Measurements from ENCODE around the gene SCTR. TPM values are rescaled to one million over a fixed set of nuclear protein-coding genes. Genes with fewer than 3 reads are reported as not detected.

SCTR gene
- total RNA-seq, 4 donors from 2014 or later: not detected

- intact Hi-C loops (cut with DNase I): no loop called here
- Histone ChIP-seq H3K4me3 (no peak overlapping the region), H3K27ac (no peak overlapping the region), H3K27me3 (peaks cover 0 to 19% (median 0%) of the 10 kb centered on the region in 4 donors), H3K36me3 (no peaks in the 10 kb centered on the region), H3K4me1 (no peaks in the 10 kb centered on the region), H3K9me3 (no peaks in the 10 kb centered on the region)
- TF ChIP-seq, protein P1, sequence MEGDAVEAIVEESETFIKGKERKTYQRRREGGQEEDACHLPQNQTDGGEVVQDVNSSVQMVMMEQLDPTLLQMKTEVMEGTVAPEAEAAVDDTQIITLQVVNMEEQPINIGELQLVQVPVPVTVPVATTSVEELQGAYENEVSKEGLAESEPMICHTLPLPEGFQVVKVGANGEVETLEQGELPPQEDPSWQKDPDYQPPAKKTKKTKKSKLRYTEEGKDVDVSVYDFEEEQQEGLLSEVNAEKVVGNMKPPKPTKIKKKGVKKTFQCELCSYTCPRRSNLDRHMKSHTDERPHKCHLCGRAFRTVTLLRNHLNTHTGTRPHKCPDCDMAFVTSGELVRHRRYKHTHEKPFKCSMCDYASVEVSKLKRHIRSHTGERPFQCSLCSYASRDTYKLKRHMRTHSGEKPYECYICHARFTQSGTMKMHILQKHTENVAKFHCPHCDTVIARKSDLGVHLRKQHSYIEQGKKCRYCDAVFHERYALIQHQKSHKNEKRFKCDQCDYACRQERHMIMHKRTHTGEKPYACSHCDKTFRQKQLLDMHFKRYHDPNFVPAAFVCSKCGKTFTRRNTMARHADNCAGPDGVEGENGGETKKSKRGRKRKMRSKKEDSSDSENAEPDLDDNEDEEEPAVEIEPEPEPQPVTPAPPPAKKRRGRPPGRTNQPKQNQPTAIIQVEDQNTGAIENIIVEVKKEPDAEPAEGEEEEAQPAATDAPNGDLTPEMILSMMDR (IDR thresholded peaks at IDR 0.05): no peak
- no peak for TF ChIP-seq POLR2A (IDR thresholded peaks at IDR 0.05)
- WGBS, 2 donors: 90% methylated on average over 6 to 10 of the region's 11 CpGs
- no peak for DNase-seq
These were observed 81.4 kb downstream of the SCTR start for GRCh38 chr2:119442850-119443249.

- 87 to 97% methylated on average over 3 to 5 of the region's 7 CpGs for WGBS, 2 donors
- Histone ChIP-seq H3K9me3 (no peaks in the 10 kb centered on the region), H3K4me3 (no peak overlapping the region), H3K27me3 (peaks cover 0 to 12% (median 0%) of the 10 kb centered on the region in 4 donors), H3K36me3 (no peaks in the 10 kb centered on the region), H3K27ac (no peak overlapping the region), H3K4me1 (no peaks in the 10 kb centered on the region)
- DNase-seq: no peak
- no peak for TF ChIP-seq POLR2A (IDR thresholded peaks at IDR 0.05)
- TF ChIP-seq, protein P1 (IDR thresholded peaks at IDR 0.05): no peak
- intact Hi-C loops (cut with DNase I): no loop called here
These were observed 82.1 kb downstream of the SCTR start for GRCh38 chr2:119442226-119442619.

- DNase-seq: no peak
- no peak for TF ChIP-seq POLR2A (IDR thresholded peaks at IDR 0.05)
- TF ChIP-seq, protein P1 (IDR thresholded peaks at IDR 0.05): no peak
- no peak overlapping the region for H3K27ac ChIP-seq
- intact Hi-C loops (cut with DNase I): no loop called here
- WGBS, 2 donors: 76 to 84% methylated on average over 8 of the region's 8 CpGs
- no peak overlapping the region for H3K4me3 ChIP-seq
- H3K9me3 ChIP-seq: no peaks in the 10 kb centered on the region
- no peaks in the 10 kb centered on the region for H3K4me1 ChIP-seq
- H3K27me3 ChIP-seq: peaks cover 0 to 7% (median 0%) of the 10 kb centered on the region in 4 donors
- H3K36me3 ChIP-seq: no peaks in the 10 kb centered on the region
These were observed 82.7 kb downstream of the SCTR start for GRCh38 chr2:119441376-119442225.

DNA sequence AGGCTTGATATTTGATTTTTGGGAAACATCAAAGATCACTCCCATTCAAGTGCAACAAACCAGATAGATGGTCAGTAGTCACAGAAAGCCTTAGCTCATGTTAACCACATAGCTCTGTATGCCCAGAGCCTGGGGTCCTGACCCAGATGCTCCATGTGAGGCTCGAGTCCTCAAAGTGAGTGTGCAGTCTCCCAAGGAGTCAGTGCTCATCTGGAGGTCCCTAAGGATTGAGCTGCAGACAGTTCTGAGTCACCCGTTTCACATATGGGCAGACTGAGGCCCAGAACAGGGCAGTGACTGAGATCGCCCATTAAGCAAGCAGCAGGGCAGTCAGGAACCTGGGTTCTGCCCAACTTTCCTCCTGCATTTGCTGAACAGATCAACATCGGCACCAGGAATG lies 83.4 kb downstream of the SCTR start:
- no peak for DNase-seq
- Histone ChIP-seq H3K4me3 (no peak overlapping the region), H3K9me3 (no peaks in the 10 kb centered on the region), H3K27me3 (no peaks in the 10 kb centered on the region), H3K36me3 (no peaks in the 10 kb centered on the region), H3K4me1 (no peaks in the 10 kb centered on the region), H3K27ac (no peak overlapping the region)
- TF ChIP-seq, protein P1 (IDR thresholded peaks at IDR 0.05): no peak
- TF ChIP-seq POLR2A (IDR thresholded peaks at IDR 0.05): no peak
- WGBS, 2 donors: 64 to 83% methylated on average over 1 to 2 of the region's 4 CpGs
- intact Hi-C loops (cut with DNase I): no loop called here

GRCh38 chr2:119440501-119440870 lies 83.8 kb downstream of the SCTR start:
- Histone ChIP-seq H3K4me1 (peaks cover 0 to 2% (median 0%) of the 10 kb centered on the region in 3 donors), H3K27me3 (no peaks in the 10 kb centered on the region), H3K4me3 (no peak overlapping the region), H3K36me3 (no peaks in the 10 kb centered on the region), H3K27ac (no peak overlapping the region), H3K9me3 (no peaks in the 10 kb centered on the region)
- DNase-seq: no peak
- intact Hi-C loops (cut with DNase I): no loop called here
- no peak for TF ChIP-seq POLR2A (IDR thresholded peaks at IDR 0.05)
- TF ChIP-seq, protein P1 (IDR thresholded peaks at IDR 0.05): no peak
- 60% methylated on average over 1 of the region's 1 CpG for WGBS, 2 donors
